Stimulated activated CD8-positive, alpha-beta memory T cell treated with anti-CD3 and anti-CD28 coated beads, Interleukin-12 subunit alpha, Interleukin-12 subunit beta, amount 100 ng/mL, for 1 hour (primary cell): ENCODE results near the gene FANCC.

Experiments
- DNase-seq: peaks from one replicate; pipeline ENCODE4 v3.0.0-alpha.2; 2020; ENCODE audit warnings: low read depth

Gene FANCC

DNA sequence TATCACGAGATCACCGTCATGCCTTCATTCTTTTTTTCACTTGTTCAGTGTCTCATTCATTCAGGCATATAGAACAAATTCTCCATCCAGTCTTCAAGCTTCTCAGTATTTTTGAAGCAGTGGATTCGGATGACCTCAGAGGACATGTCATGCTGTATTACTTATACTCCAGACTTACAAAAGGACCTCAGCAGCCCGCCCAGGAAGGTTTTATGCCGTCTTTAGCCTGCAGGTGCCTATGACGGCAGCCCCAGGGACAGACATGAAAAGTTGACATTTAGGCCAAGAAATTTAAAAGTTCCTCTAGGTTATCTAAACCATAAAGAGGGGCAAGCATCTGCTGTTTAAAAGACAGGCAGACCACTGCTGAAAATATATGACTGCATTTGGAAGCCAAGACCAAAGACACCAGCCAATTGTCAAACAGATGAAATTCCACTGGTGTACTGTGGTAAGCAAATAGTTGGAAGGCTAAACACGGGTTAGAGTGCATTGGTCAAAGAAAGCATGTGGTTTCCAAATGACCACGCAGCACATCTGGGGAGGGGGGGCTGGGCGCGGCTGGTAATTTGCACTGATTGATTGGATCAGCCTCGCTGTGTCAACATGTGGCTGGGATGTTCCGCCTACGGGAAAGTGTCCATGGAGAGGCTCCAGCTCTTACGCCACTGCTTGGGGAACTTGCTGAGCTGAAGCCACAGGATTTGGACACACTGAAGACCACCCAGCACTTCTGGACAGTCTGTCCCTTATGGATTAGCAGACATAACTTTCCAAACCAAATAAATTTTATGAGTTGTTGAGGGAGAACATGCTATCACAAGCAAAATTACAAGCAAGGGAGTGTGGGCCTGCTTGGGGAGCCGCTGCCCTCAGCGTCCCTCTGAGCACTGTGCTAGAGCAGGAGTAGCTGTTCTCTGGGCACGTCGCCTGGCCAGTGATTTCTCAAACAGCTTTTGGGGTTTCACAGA, 173.6 kb downstream of the FANCC start:
- no peak for DNase-seq

DNA sequence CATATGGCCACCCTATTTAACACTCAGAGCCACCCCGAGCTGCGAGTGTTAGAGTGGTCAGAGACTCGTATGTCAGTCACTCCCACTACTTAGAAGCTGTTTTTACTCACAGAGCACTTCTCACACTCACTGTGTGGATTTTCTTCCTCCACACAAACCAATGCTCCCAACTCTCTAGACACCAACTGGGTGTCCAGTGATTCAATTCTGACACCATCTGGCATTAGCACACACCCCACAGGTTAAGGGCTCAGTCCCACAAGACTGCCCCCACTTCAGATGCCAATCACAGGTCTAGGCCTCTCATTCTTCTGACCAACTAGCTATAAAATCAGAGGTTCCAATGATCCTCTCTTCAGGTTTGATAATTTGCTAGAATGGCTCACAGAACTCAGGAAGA, 174.8 kb downstream of the FANCC start:
- no peak for DNase-seq

DNA sequence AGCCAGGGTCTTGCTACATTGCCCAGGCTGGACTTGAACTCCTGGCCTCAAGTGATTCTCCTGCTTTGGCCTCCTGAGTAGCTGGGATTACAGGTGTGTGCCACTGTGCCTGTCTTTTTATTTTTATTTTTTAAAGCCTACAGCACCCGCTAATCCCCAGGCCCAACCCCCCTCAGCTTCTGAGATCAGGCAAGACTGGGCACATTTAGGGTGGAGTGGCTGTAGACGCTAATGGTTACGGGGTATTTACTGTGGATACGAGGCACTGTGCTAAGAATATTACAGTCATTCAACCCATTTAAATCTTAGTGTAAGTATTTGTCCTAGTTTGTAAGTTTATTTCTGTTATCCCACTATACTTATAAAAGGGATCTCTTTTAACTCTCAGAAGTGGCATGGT, 175.2 kb downstream of the FANCC start:
- no peak for DNase-seq

DNA sequence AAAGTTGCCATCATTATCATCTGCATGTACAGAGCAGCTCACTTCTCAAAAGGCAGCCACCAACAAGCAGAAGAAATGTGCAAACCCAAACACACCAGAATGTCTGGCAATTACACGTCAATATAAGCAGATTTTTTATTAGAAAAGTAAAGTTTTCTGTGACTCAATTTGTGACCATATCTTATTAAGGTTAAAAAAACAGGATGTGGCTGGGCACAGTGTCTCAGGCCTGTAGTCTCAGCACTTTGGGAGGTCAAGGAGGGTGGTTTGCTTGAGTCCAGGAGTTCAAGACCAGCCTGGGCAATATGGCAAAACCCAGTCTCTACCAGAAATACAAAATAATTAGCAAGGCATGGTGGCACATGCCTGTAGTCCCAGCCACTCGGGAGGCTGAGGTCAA, 176.7 kb downstream of the FANCC start:
- no peak for DNase-seq

DNA sequence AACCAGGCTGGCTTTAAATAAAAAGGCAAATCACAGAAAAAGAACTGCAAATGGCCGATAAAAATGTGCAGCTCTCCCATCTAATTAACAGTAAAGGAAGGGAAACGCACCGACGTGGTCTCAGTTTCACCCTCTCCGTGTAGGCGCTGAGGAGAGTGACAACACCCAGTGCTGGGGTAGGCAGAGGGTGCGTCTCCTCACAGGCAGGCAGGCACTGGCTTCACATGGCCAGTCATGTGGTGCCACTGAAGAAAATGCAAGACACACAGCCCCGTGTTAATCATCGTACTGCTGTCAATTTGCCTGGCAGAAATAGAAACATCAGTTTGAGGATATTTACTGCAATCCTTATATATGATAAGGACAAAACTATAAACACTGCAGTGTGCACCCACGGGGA, 178.4 kb downstream of the FANCC start:
- no peak for DNase-seq

DNA sequence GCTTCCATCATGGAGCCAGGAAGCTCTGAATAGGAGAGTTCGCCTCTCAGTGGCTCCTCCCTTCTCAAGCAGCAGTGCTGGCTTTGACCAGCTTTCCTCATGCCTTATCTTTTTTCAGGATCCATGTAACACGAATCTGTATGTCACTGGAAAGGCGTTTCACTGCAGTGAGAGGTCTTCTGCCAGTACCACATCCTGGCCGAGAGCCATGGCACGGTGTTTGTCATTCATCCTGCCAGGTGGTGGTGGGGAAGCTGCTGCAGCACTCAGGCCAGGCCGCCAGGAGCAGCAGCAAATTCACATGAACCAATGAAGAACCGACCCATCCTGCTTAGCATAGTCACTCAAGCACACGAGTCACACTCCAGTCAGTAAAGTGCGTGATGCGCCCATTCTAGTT, 179.0 kb downstream of the FANCC start:
- DNase-seq: no peak

DNA sequence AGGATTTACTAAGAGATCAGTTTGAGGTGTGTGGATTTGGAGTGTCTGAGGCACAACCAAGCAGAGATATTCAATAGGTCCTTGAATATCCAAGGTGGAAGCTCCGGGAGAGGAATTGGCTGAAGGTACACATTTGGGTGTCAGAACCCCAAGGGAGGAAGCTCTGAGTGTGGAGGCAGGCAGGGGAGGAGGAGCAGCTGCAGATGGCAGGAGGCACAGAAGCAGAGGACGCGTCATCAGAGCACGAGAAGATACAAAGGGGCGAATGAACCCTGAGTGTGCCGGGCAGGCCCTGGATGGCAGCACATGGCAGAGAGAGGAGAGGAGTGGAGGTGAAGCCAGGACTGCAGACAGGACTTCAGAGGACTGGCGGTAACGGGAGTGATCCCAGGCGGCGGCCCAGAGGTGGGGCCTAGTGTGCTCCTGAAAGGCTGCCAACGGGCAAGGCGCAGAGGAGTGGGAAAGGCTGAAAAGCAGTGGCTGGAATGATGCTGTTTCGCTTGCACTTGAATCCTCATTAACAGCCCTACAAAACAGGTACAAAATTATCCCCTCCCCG, 179.8 kb downstream of the FANCC start:
- DNase-seq: no peak

DNA sequence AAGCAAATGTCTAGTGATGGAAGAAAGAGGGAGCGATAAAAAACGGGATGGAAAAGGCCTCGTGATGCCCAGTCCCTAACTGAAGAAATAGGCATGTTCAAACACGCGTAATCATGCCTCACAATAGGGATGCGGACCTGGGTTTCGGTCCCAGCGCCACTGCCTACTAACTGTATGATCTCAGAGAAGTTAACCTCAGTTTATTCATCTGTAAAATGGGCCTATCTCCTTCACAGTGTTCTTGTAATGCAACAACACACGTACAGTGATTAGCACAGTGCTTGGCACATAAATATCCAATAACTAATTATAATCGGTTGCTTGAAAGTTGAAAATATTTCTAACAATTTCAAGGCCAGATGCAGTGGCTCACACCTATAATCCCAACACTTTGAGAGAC, 181.8 kb downstream of the FANCC start:
- DNase-seq: no peak

DNA sequence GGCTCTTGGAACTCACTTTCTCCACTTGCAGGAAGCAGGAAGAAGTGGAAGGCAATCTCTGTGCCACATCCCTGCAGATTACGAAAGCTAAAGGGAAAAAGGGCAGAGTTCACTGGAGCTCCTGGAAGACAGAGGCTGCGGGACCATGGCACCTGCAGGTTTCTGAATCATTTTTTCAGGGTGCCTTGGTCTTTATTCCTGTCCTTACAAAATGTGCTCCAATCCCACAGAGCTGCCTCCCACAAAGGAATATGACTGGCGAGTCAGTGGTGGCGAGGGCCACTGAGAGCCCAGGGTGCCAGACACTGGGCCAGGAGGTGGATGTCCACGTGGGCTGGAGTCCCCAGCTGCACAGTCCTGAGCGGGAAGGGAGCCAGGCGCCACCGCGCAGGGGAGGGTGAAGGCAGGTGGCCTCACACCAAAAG, 183.0 kb downstream of the FANCC start:
- DNase-seq: no peak

DNA sequence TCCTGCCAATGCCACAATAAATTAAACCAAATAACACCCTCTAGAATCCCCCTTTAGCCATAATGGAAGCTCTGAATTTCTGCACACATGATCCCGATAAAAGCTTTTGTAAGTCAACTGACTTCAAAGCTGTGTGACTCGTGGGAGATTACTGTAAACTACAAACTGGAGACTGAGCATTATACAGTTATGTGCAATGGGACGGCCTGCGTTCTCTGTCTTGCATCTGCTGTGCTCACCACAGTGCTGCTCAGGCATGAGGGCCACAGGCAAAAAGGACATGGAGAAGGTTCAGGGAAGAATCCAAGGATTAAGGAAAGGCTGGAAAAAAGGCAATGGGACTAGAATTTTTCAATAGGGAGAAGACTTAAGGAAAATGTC, 184.2 kb downstream of the FANCC start:
- no peak for DNase-seq

DNA sequence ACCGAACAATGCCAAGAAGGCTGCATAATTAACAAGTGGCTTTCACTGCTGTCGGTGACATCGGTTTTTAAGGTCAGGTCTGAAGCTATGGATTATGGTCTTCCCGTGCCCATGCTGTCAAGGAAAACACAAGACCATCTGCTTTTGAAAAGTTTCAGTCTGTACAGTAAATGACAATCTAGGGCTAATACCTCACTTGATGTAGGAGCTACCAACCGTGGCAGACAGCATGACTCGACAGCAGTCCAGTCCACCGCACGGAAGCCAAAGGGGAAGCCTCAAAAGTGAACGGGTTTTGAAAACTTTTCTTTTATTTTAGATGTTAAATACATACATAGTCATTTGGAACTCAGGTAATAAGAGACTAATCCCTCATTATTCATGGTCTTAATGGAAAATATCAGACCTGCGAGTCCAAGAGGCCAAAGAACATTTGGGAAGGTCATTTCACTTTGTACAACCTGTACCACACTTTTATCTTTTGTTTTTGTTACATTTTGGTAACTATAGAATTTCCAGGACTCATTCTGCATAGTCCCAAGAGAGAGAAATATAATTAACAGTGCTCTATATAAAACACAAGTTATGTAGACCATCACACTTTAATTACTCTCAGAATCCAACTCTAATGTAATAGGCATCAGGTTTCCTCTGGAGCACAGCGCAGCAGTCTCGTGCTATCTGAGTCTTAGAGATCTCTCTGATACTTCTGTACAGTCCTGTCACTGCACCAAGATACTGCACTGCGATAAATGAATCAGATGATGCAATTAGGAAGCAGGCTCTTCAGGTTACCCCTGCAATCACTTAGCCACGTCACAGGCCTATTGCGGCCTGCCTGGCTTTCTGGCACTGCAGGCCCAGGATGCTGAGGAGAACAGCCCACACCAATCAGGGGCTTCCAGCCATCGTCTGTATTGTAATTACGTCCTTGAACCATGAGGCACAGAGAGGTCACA, 184.9 kb downstream of the FANCC start:
- no peak for DNase-seq

DNA sequence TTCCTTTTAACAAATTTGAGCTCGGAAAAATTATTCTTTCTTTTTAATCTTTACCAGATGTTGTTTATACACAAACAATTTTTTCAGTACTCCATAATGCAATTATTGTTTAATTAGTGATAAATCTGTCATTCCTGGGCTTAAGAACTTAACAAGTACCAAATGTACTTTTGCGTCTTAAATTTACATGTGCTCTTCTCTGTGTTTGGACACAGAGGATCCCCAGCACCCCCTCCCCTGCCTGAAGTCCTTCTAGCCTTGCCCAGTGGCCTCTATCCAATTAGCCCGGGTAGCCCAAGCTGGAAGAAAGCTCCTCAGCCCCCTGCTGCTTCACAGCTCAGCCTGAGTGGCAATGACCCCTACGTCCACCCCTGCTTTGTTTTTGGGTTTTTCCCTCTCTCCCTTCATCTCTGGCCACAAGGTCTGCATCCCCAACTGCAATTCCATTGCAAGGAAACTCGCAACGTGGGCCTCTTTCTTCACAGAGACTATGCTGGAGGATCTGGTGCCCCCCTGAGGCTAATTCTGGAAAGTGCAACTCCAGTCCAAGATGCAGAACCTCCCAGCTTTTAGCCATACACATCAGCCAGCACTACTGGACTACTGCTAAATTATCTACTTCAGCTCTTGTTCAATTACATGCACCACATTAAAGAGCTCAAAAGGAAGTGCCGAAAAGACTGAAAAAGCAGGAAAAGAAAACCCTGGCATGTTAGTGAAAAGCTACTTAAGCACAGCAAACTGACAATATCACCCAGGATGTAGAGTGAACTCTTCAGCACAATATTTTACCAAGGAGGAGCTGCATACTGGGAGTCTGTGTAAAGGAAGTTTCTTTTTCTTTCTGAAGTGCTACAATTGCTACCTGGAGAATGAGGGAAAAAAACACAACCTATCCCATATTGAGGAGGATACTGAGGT, 186.2 kb downstream of the FANCC start:
- DNase-seq: peak; percentile 16

DNA sequence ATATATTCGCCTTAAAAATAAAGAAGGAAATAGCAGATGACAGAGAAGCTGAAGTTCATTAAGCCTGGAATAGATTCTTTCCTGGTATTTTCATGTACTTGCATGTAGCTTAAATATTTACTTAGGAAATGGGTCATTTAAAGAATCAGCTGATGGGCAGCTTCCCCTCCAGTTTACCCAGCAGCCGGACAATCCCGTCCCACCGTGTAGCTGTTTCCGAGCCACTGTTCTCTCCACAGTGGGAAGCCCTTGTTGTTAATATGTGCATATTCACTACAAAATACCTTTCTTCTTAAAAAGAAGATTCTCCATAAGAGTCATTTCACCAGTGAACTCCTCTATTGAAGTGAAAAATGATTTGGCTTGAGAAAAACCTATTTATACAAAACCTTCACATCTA, 187.0 kb downstream of the FANCC start:
- no peak for DNase-seq

DNA sequence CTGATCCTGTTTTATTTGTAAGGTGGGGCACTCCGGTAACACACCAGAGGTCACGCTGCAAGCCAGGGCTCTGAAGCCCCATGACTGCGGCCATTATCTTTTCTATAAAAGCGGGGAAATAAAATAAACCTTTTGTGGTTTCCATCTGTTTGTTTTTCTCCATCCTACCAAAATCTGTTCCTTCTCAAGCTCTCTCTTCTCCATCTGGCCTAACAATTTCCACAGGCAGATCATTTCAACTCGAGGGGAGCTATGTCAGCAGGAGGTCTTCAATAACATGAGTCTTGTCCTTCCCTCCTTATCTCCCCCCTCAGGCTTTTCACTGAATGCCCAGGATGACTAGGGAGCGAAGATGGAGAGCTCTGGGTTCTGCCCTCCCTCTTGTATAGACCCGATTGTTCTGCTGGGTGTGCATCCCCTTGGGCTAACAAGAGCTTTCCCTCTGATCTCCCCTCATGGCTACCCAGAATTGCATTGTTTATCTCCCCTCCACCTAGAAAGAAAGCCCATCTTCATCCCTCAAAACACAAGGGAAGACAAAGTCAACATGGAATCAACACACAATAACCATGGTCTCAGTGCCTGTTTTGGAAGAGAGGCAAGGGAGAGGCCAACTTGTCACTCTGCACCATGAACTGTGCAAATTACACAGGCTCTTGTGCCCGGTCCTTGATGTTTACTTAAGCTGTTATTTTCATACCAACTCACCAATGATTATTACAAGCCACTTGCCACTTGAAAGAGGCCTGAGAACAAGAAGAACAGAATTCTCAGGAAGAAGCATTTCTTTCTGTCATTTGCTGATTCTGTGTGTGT, 187.8 kb downstream of the FANCC start:
- DNase-seq: no peak

DNA sequence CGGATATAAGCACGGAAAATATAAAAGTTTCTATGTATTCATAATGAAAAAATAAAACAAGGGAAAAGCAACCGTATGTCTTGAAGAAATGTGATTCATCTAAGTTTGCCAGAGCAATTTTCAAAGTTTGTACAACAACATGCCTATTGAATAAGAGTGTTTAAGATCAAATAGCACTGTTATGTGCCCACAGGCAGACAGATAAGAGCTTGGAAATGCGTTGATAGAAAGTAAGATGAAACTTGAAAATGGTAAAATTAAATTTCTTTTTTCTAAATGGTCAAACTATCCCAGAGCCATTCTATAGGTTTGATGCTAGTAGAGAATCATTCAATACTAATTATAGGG, 189.4 kb downstream of the FANCC start:
- DNase-seq: no peak

DNA sequence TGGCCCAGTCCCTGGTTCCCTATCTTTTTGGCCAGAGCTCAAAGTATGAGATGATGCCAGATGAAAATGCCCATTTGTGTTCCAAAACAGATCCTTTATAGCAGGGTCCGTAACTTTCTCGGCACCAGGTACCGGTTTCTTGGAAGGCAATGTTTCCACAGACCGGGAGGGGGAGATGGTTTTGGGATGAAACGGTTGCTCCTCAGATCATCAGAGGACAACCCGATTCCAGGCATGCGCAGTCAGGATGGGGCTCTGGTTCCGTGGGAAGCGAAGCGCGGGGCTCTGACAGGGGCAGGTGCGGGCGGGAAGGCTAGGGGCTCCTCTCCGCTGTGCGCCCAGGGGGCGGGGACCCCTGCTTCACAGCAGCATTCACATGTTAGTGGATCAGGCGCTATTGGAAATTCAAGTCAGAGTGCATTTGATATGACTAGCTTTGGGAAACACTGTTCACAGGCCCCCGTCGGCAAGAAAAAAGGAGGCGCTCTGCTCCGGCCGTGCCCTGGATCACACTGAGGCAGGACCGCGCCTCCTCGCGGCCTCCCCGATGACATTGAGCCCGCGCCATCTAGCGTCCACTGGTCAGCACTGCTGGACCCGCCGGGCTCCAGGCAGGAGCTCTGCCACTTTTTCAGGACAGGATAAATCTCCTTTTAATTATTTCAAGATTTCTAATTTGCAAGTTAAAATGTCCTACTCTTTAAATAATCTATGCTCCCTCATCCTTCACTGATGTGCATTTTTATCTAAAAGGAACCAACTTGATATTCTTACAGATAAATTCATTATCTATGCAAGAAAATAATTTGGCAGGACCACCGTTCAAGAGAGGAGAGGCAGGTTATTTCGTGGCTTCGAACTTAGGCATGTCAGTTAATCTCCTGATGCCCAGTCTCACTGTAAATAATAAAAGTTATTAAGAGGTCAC, 190.0 kb downstream of the FANCC start:
- DNase-seq: peak; percentile 40

DNA sequence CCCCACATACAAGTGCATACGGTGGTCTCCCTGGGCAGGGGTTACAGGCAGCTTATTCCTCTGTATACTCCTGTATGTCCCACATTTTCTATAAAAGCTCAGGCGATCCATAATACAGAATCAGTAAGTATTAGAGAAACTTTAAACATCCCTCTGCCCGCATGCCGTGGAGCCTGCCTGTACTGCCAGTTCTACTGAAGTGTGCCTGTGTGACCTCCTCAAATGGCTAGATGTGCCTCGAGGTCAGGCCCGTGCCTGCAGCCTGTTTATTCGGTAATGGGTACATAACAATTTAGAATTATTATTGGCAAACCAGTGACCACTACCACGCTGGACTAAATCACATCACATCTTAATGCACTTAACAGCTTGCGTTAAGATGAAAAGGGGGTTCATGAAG, 190.8 kb downstream of the FANCC start:
- no peak for DNase-seq

DNA sequence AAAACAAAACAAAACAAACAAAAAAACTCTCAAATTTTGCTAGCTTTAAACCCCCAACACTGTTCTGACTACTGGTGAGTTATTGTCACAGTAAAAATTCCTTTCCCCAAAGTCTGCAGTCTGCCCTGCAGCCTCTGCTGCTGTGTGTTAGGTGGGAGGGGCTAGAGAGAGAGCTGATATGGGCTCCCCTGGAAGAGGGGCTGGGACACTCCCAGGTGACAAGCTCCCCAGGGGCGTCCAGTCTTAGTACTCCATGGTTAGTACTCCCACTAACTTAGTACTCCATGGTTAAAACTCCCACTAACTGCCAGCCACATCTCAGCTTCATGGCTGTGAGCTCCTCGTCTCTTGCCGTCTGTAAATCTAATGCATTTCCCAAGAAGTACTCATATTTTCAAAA, 191.9 kb downstream of the FANCC start:
- DNase-seq: no peak

DNA sequence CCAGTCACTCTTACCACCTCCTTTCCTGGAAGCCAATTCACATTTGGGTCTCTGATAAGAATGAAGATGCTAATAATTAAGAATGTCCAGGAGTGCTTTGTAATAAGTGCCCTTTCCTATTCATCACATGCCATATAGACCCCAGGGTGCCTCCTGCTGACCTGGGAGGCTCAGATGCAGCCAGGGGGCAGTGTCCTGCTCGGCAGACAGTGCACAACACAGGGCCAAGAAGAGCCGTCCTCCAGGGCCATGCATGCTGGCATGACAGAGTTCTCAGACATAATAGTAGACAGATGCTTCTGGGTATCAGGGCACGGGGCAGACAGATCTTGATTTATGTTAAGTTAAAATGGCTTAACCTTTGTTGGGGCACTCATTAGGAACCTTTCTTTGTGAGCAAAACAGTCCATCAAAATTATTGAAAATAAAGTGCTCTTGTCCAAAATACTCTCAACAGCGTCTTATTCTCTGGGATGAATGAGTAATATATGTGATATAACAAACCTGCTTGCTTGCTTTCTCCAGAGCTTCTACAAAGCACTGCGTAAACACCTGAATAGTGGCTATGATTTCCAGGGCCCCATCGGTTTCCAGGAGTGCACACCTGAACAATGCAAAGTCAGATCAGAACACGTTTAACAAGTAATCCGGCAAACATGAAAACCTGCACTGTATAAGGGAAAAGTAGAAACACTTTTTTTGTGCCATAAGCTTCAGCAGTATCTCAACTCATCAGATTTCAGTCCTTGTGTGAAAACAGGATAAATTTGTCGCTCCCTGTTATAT, 192.7 kb downstream of the FANCC start:
- no peak for DNase-seq
